Measurements from ENCODE around the gene PRXL2B. TPM values are rescaled to one million over a fixed set of nuclear protein-coding genes. Genes with fewer than 3 reads are reported as not detected.
"Not testable (repeated sequence)": the region's sequence is repeated elsewhere in the genome, so short reads cannot be mapped to it uniquely, and the experiment has no call there.

Gene PRXL2B
- total RNA-seq, 1 experiment from 2014 or later = 40.7 TPM

GRCh38 chr1:2548068-2548589, 38.4 kb upstream of the PRXL2B start:
- no peak overlapping the region for H3K9ac ChIP-seq (ENCODE audit: extremely low read depth, insufficient read length, low read length)
- H3K4me1 Mint-ChIP-seq = peaks cover 10 to 27% of the 10 kb centered on the region in 2 experiments
- no peak overlapping the region for H4K5ac ChIP-seq (ENCODE audit: insufficient read length, low read depth, low read length)
- no peak overlapping the region for H3T11ph ChIP-seq (ENCODE audit: low read length)
- no peak overlapping the region for H2BK12ac ChIP-seq (ENCODE audit: insufficient read length, low read depth, low read length)
- no peak overlapping the region for H2BK15ac ChIP-seq (ENCODE audit: low read depth, low read length)
- no peaks in the 10 kb centered on the region for H3K27me3 Mint-ChIP-seq (ENCODE audit: low read depth)
- H3K56ac ChIP-seq (ENCODE audit: insufficient read length, low read depth, low read length) = no peak overlapping the region
- peak overlapping the region; percentile 74 for H3K4me2 ChIP-seq (ENCODE audit: insufficient read depth, insufficient read length, low read length)
- H3K4me3 Mint-ChIP-seq = peak overlapping the region; percentile 61 to 84; a peak in 2 of 5 replicates
- no peaks in the 10 kb centered on the region for H3K79me1 ChIP-seq (ENCODE audit: insufficient read depth, low read depth, low read length, poor library complexity, severe bottlenecking)
- TF ChIP-seq CTCF (conservative IDR thresholded peaks at IDR 0.05) = peak; percentile 95
- no peaks in the 10 kb centered on the region for H3K79me2 ChIP-seq (ENCODE audit: insufficient read depth, low read length)
- no peak overlapping the region for H3K23ac ChIP-seq (ENCODE audit: insufficient read length, low read depth, low read length)
- WGBS (ENCODE audit: extremely low coverage, insufficient read length, low lambda C conversion rate) = no CpG with 5 or more reads among the region's 17 CpGs
- no peaks in the 10 kb centered on the region for H3K9me3 Mint-ChIP-seq
- peak overlapping the region in 1 of 3 experiments; percentile 55; a peak in 1 of 7 replicates for H3K27ac Mint-ChIP-seq
- no peaks in the 10 kb centered on the region for H3K27me3 ChIP-seq (ENCODE audit: insufficient read depth, low read length)
- H3K23me2 ChIP-seq (ENCODE audit: insufficient read length, low read depth, low read length, poor library complexity, severe bottlenecking) = peaks cover 12% of the 10 kb centered on the region
- H3K14ac ChIP-seq (ENCODE audit: insufficient read depth, low read length) = no peak overlapping the region
- H4K20me1 ChIP-seq (ENCODE audit: control insufficient read depth, insufficient read depth, insufficient read length) = no peaks in the 10 kb centered on the region
- no peak overlapping the region for H3K18ac ChIP-seq (ENCODE audit: insufficient read length, low read depth, low read length)
- peak; percentile 91 for DNase-seq
- no peak overlapping the region for H2BK120ac ChIP-seq (ENCODE audit: low read depth, low read length, poor library complexity, severe bottlenecking)
- H2BK20ac ChIP-seq (ENCODE audit: low read depth, low read length, poor library complexity, severe bottlenecking) = no peak overlapping the region
- no peaks in the 10 kb centered on the region for H3K36me3 Mint-ChIP-seq (ENCODE audit: insufficient read depth in 1 of 3, low read depth in 3 of 3)
- H4K91ac ChIP-seq (ENCODE audit: insufficient read length, low read depth, low read length) = no peak overlapping the region
- no peak overlapping the region for H4K8ac ChIP-seq (replicated peaks; ENCODE audit: insufficient read length, low read depth, low read length)
- no peak overlapping the region for H2AK5ac ChIP-seq (ENCODE audit: insufficient read length, low read length)
- no peaks in the 10 kb centered on the region for H3K9me3 ChIP-seq (ENCODE audit: control insufficient read depth, low read depth, low read length)
- H3K4me1 ChIP-seq (ENCODE audit: insufficient read depth, low read length) = no peaks in the 10 kb centered on the region; the same call in 1 of the 2 replicates
- H3K4ac ChIP-seq (ENCODE audit: low read depth, low read length) = no peak overlapping the region
- H2BK5ac ChIP-seq (ENCODE audit: insufficient read length, low read length) = no peak overlapping the region
- H2AFZ ChIP-seq (ENCODE audit: low read length) = no peak overlapping the region
- H3K27ac ChIP-seq (ENCODE audit: insufficient read length, low read depth, low read length) = no peak overlapping the region

GRCh38 chr1:2549367-2550029, 37.1 kb upstream of the PRXL2B start:
- not testable (repeated sequence) for H4K20me1 ChIP-seq (ENCODE audit: control insufficient read depth, insufficient read depth, insufficient read length); H3K27ac Mint-ChIP-seq; H3K18ac ChIP-seq (ENCODE audit: insufficient read length, low read depth, low read length); H3K9me3 Mint-ChIP-seq; H3K4me2 ChIP-seq (ENCODE audit: insufficient read depth, insufficient read length, low read length); H3K56ac ChIP-seq (ENCODE audit: insufficient read length, low read depth, low read length); H3K36me3 Mint-ChIP-seq (ENCODE audit: insufficient read depth in 1 of 3, low read depth in 3 of 3); H3K27me3 Mint-ChIP-seq (ENCODE audit: low read depth); H3K4ac ChIP-seq (ENCODE audit: low read depth, low read length); DNase-seq; H2BK20ac ChIP-seq (ENCODE audit: low read depth, low read length, poor library complexity, severe bottlenecking); H2BK12ac ChIP-seq (ENCODE audit: insufficient read length, low read depth, low read length); H3K79me1 ChIP-seq (ENCODE audit: insufficient read depth, low read depth, low read length, poor library complexity, severe bottlenecking); H3K27me3 ChIP-seq (ENCODE audit: insufficient read depth, low read length); H3K9ac ChIP-seq (ENCODE audit: extremely low read depth, insufficient read length, low read length); H3K23ac ChIP-seq (ENCODE audit: insufficient read length, low read depth, low read length); H2BK15ac ChIP-seq (ENCODE audit: low read depth, low read length); H3K27ac ChIP-seq (ENCODE audit: insufficient read length, low read depth, low read length); H3T11ph ChIP-seq (ENCODE audit: low read length); H3K9me3 ChIP-seq (ENCODE audit: control insufficient read depth, low read depth, low read length); H2BK5ac ChIP-seq (ENCODE audit: insufficient read length, low read length); H2AK5ac ChIP-seq (ENCODE audit: insufficient read length, low read length); H3K79me2 ChIP-seq (ENCODE audit: insufficient read depth, low read length); H3K14ac ChIP-seq (ENCODE audit: insufficient read depth, low read length); H2AFZ ChIP-seq (ENCODE audit: low read length); H4K8ac ChIP-seq (replicated peaks; ENCODE audit: insufficient read length, low read depth, low read length); H3K4me1 ChIP-seq (ENCODE audit: insufficient read depth, low read length); H2BK120ac ChIP-seq (ENCODE audit: low read depth, low read length, poor library complexity, severe bottlenecking); H4K5ac ChIP-seq (ENCODE audit: insufficient read length, low read depth, low read length); H4K91ac ChIP-seq (ENCODE audit: insufficient read length, low read depth, low read length)
- H3K23me2 ChIP-seq (ENCODE audit: insufficient read length, low read depth, low read length, poor library complexity, severe bottlenecking) = peaks cover 12% of the 10 kb centered on the region
- no CpG with 5 or more reads among the region's 28 CpGs for WGBS (ENCODE audit: extremely low coverage, insufficient read length, low lambda C conversion rate)
- Mint-ChIP-seq H3K4me1 (peaks cover 10 to 22% of the 10 kb centered on the region in 2 experiments), H3K4me3 (peak overlapping the region in 1 of 2 experiments; percentile 35; a peak in 1 of 5 replicates)
